BE2C (cell line): ENCODE results near the gene OXSR1.
"Not testable (repeated sequence)": the region's sequence is repeated elsewhere in the genome, so short reads cannot be mapped to it uniquely, and the experiment has no call there.

Source experiments
- DNase-seq: peaks from one replicate; pipeline ENCODE4 v3.0.0-alpha.2; 2020
- H3K27me3 ChIP-seq: fragments of 250-450 bp; sonication (Bioruptor Pico); 2 replicates; pipeline ENCODE4 v1.5.1; 2020; ENCODE audit warnings: mild to moderate bottlenecking
- H3K36me3 ChIP-seq: fragments of 250-450 bp; sonication (Bioruptor Pico); 2 replicates; pipeline ENCODE4 v1.5.1; 2020; ENCODE audit warnings: mild to moderate bottlenecking
- H3K4me1 ChIP-seq: fragments of 250-450 bp; sonication (Bioruptor Pico); 2 replicates; pipeline ENCODE4 v1.5.1; 2020
- H3K4me3 ChIP-seq: 2 replicates; pipeline ENCODE4 v1.5.1; 2011; ENCODE audit warnings: low read depth, low read length
- H3K9me3 ChIP-seq: fragments of 250-450 bp; sonication (Bioruptor Pico); 2 replicates; pipeline ENCODE4 v1.5.1; 2020
- CTCF ChIP-seq: IDR thresholded peaks from 2 replicates; pipeline ENCODE4 v1.5.1; 2012; ENCODE audit warnings: mild to moderate bottlenecking, low read depth, low read length

Gene OXSR1

GRCh38 chr3:38276917-38277630 is 111.7 kb downstream of the OXSR1 start:
- TF ChIP-seq CTCF = no peak
- no peaks in the 10 kb centered on the region for H3K4me1 ChIP-seq

GRCh38 chr3:38278841-38279240 is 113.5 kb downstream of the OXSR1 start:
- H3K4me1 ChIP-seq = no peaks in the 10 kb centered on the region
- no peak for TF ChIP-seq CTCF
- no peak for DNase-seq
- H3K9me3 ChIP-seq = no peaks in the 10 kb centered on the region
- H3K36me3 ChIP-seq = no peaks in the 10 kb centered on the region
- no peak overlapping the region for H3K4me3 ChIP-seq
- H3K27me3 ChIP-seq = no peaks in the 10 kb centered on the region

More at GRCh38 chr3:38276917-38277630, 111.7 kb downstream of the OXSR1 start:
- no peak for DNase-seq
- Histone ChIP-seq H3K9me3 (no peaks in the 10 kb centered on the region), H3K27me3 (no peaks in the 10 kb centered on the region), H3K4me3 (no peak overlapping the region), H3K36me3 (no peaks in the 10 kb centered on the region)

- Histone ChIP-seq H3K4me3 (no peak within 1 kb of the TSS), H3K4me1 (no peaks in the 10 kb centered on the region), H3K27me3 (no peaks in the 10 kb centered on the region), H3K36me3 (no peaks in the 10 kb centered on the region), H3K9me3 (no peaks in the 10 kb centered on the region)
- 0 out of 2 replicates have a peak, but pooled peaks have one; percentile 11 for TF ChIP-seq CTCF
- no peak for DNase-seq
Measured at GRCh38 chr3:38281895-38282686, 116.8 kb downstream of the OXSR1 start, which contains the start of gene SLC22A14. TSS of gene SLC22A14 (plus strand) at chr3:38282294. CDS start at chr3:38306027, 23,733 bp downstream.

- no peak for DNase-seq
- Histone ChIP-seq H3K9me3 (no peaks in the 10 kb centered on the region), H3K4me1 (no peaks in the 10 kb centered on the region), H3K36me3 (no peaks in the 10 kb centered on the region), H3K27me3 (no peaks in the 10 kb centered on the region), H3K4me3 (no peak overlapping the region)
- TF ChIP-seq CTCF = no peak
Measured at GRCh38 chr3:38283810-38284755, 118.7 kb downstream of the OXSR1 start.

GRCh38 chr3:38284756-38285150 is 119.4 kb downstream of the OXSR1 start:
- H3K4me1 ChIP-seq = no peaks in the 10 kb centered on the region
- no peaks in the 10 kb centered on the region for H3K36me3 ChIP-seq
- no peak for TF ChIP-seq CTCF
- H3K4me3 ChIP-seq = no peak overlapping the region
- DNase-seq = no peak
- H3K9me3 ChIP-seq = no peaks in the 10 kb centered on the region
- H3K27me3 ChIP-seq = no peaks in the 10 kb centered on the region

- not testable (repeated sequence) for H3K4me3 ChIP-seq, H3K4me1 ChIP-seq, H3K27me3 ChIP-seq, DNase-seq, H3K36me3 ChIP-seq, H3K9me3 ChIP-seq
Measured at GRCh38 chr3:38289286-38290217, 124.2 kb downstream of the OXSR1 start.

- not testable (repeated sequence) for H3K36me3 ChIP-seq, H3K4me3 ChIP-seq, H3K27me3 ChIP-seq, H3K9me3 ChIP-seq, H3K4me1 ChIP-seq, DNase-seq
Measured at GRCh38 chr3:38297053-38297452, 131.7 kb downstream of the OXSR1 start.
